Mucosa of descending colon (tissue), 3 donors: Measurements from ENCODE around the gene RARG. TPM values are rescaled to one million over a fixed set of nuclear protein-coding genes. Genes with fewer than 3 reads are reported as not detected.
"Not testable (repeated sequence)": the region's sequence is repeated elsewhere in the genome, so short reads cannot be mapped to it uniquely, and the experiment has no call there.

Source experiments
- ATAC-seq: fragments of 200-7000 bp; cut with Tn5 transposase; one replicate; pipeline ENCODE4 v1.9.1; 2020; ENCODE audit warnings: mild to moderate bottlenecking, moderate library complexity
- DNase-seq, 3 donors: peaks; one replicate each; pipeline ENCODE4 v3.0.0-alpha.2; 2020
- H3K36me3 ChIP-seq: fragments of 200-600 bp; one replicate; pipeline ENCODE4 v1.8.0; 2021; ENCODE audit warnings: low read depth, mild to moderate bottlenecking
- H3K4me1 ChIP-seq: fragments of 200-600 bp; one replicate; pipeline ENCODE4 v1.8.0; 2021; ENCODE audit warnings: low read depth, mild to moderate bottlenecking
- H3K4me3 ChIP-seq: fragments of 200-600 bp; one replicate; pipeline ENCODE4 v1.8.0; 2021; ENCODE audit warnings: mild to moderate bottlenecking
- H3K9me3 ChIP-seq: fragments of 200-600 bp; one replicate; pipeline ENCODE4 v1.8.0; 2021; ENCODE audit warnings: mild to moderate bottlenecking
- CTCF ChIP-seq: fragments of 200-600 bp; IDR thresholded peaks from one replicate; pipeline ENCODE4 v1.8.0; 2022; ENCODE audit warnings: antibody characterized with exemption, mild to moderate bottlenecking
- intact Hi-C, 2 donors: fragments of 100-400 bp; cut with DNase I in 1 of 2; cut with micrococcal nuclease in 1 of 2; formaldehyde crosslinking; loops; one replicate each; pipeline versions ENCODE4 v1.11.0 to v1.11.1; 2022; cut with DNase I, micrococcal nuclease
- total RNA-seq, 3 donors: library from RNA; stranded (reverse); fragmentation: NEBNext Ultra II Directional in 2 of 3; extraction: Animal tissue kit (Norgen Biotek cat#: 25700) in 2 of 3; gene quantifications; one replicate each; pipeline versions ENCODE4 v1.2.1 to v1.2.4, GENCODE V29; 2021 to 2023
- donor health status: DM: no; HTN: no; CAD: no; lungs with moderate emphysema.
- donor health status: DM: no; HTN: no; CAD: no.
- donor health status: DM: no; HTN: yes; CAD: no.

Gene RARG
- total RNA-seq, 3 donors from 2014 or later, result 10.7 to 35.3 (median 16.9) TPM

GRCh38 chr12:53181935-53182334 is 50.1 kb downstream of the RARG start:
- no peak for TF ChIP-seq CTCF

GRCh38 chr12:53180931-53181645 is 50.9 kb downstream of the RARG start:
- intact Hi-C loops, result no loop called here
- TF ChIP-seq CTCF, result no peak
- Histone ChIP-seq H3K36me3 (peaks cover 8% of the 10 kb centered on the region), H3K4me1 (peaks cover 28% of the 10 kb centered on the region), H3K9me3 (no peaks in the 10 kb centered on the region), H3K4me3 (peak overlapping the region; percentile 67)
- DNase-seq (peak; percentile 72 to 86 (median 84)), ATAC-seq (peak; percentile 76)

More at GRCh38 chr12:53181935-53182334, 50.1 kb downstream of the RARG start:
- peaks cover 28% of the 10 kb centered on the region for H3K4me1 ChIP-seq
- DNase-seq (no peak), ATAC-seq (no peak)
- H3K9me3 ChIP-seq, result no peaks in the 10 kb centered on the region
- no peak overlapping the region for H3K4me3 ChIP-seq
- peaks cover 12% of the 10 kb centered on the region for H3K36me3 ChIP-seq
- intact Hi-C loops, result no loop called here

GRCh38 chr12:53180220-53180930 is 51.6 kb downstream of the RARG start, which contains the start of the genes CSAD and ZNF740:
Gene CSAD, minus strand, starts transcription at chr12:53180925. Its CDS starts 7,455 bp downstream, at chr12:53173470.
Gene ZNF740, plus strand, starts transcription at chr12:53180722. Its CDS starts 1,262 bp downstream, at chr12:53181984.
- peak; percentile 96 to 99 (median 97) for DNase-seq
- TF ChIP-seq CTCF, result no peak
- peaks cover 8% of the 10 kb centered on the region for H3K36me3 ChIP-seq

GRCh38 chr12:53179687-53180219 is 52.3 kb downstream of the RARG start:
- peak in 2 of 3 donors; percentile 54 to 67 for DNase-seq

More at GRCh38 chr12:53180220-53180930, 51.6 kb downstream of the RARG start, which contains the start of the genes CSAD and ZNF740:
- Histone ChIP-seq H3K9me3 (no peaks in the 10 kb centered on the region), H3K4me3 (peak within 1 kb of the TSS; percentile 67), H3K4me1 (peaks cover 30% of the 10 kb centered on the region)
- peak; percentile 97 for ATAC-seq
- intact Hi-C loops, result no loop called here

GRCh38 chr12:53178803-53179202 is 53.2 kb downstream of the RARG start:
- H3K9me3 ChIP-seq, ATAC-seq, intact Hi-C loops, H3K36me3 ChIP-seq, H3K4me3 ChIP-seq, DNase-seq: not testable (repeated sequence)
- H3K4me1 ChIP-seq, result peaks cover 30% of the 10 kb centered on the region

More at GRCh38 chr12:53179687-53180219, 52.3 kb downstream of the RARG start:
- ATAC-seq, result peak; percentile 40
- H3K36me3 ChIP-seq, result peaks cover 5% of the 10 kb centered on the region
- intact Hi-C loops, result no loop called here
- peaks cover 33% of the 10 kb centered on the region for H3K4me1 ChIP-seq
- no peak for TF ChIP-seq CTCF
- H3K4me3 ChIP-seq, result peak overlapping the region; percentile 67
- no peaks in the 10 kb centered on the region for H3K9me3 ChIP-seq

GRCh38 chr12:53177447-53177846 is 54.6 kb downstream of the RARG start:
- H3K36me3 ChIP-seq, H3K9me3 ChIP-seq, ATAC-seq, DNase-seq, H3K4me3 ChIP-seq, intact Hi-C loops: not testable (repeated sequence)
- H3K4me1 ChIP-seq, result peaks cover 19% of the 10 kb centered on the region
